ENCODE results near the gene APOBEC2.
A peak's percentile ranks its signal among the peaks of the same experiment; 100 is the strongest.

Gene APOBEC2

GRCh38 chr6:41037107-41037900, 15.7 kb upstream of the APOBEC2 start:
- no peak for DNase-seq (ENCODE audit: low read depth in 2 of 2, low spot score in 1 of 2)

- no peak for DNase-seq (ENCODE audit: low read depth in 2 of 2, low spot score in 1 of 2)
Measured at GRCh38 chr6:41038205-41038604, 14.8 kb upstream of the APOBEC2 start.

- DNase-seq (ENCODE audit: low read depth in 2 of 2, low spot score in 1 of 2) = peak; percentile 7 to 14
Measured at GRCh38 chr6:41039060-41039998, 13.7 kb upstream of the APOBEC2 start, which contains the start of gene UNC5CL. Gene UNC5CL, minus strand, starts transcription at chr6:41039221. Its CDS starts 4,147 bp downstream, at chr6:41035074.

- DNase-seq (ENCODE audit: low read depth in 2 of 2, low spot score in 1 of 2) = no peak
Measured at GRCh38 chr6:41040101-41040939, 12.7 kb upstream of the APOBEC2 start.

- no peak for DNase-seq (ENCODE audit: low read depth in 2 of 2, low spot score in 1 of 2)
Measured at GRCh38 chr6:41040940-41041536, 12.0 kb upstream of the APOBEC2 start.

- DNase-seq (ENCODE audit: low read depth in 2 of 2, low spot score in 1 of 2) = no peak
Measured at GRCh38 chr6:41042226-41043055, 10.6 kb upstream of the APOBEC2 start, which contains the start of gene TSPO2. Gene TSPO2, plus strand, starts transcription at chr6:41042467. Its CDS starts 519 bp downstream, at chr6:41042986.

GRCh38 chr6:41043151-41043550, 9.9 kb upstream of the APOBEC2 start:
- no peak for DNase-seq (ENCODE audit: low read depth in 2 of 2, low spot score in 1 of 2)

- DNase-seq (ENCODE audit: low read depth in 2 of 2, low spot score in 1 of 2) = no peak
Measured at GRCh38 chr6:41045664-41046063, 7.3 kb upstream of the APOBEC2 start.

- DNase-seq (ENCODE audit: low read depth in 2 of 2, low spot score in 1 of 2) = no peak
Measured at GRCh38 chr6:41046084-41046483, 6.9 kb upstream of the APOBEC2 start.

GRCh38 chr6:41047306-41047705, 5.7 kb upstream of the APOBEC2 start:
- no peak for DNase-seq (ENCODE audit: low read depth in 2 of 2, low spot score in 1 of 2)

GRCh38 chr6:41047745-41048732, 5.0 kb upstream of the APOBEC2 start:
- DNase-seq (ENCODE audit: low read depth in 2 of 2, low spot score in 1 of 2) = no peak

GRCh38 chr6:41049521-41049920, 3.5 kb upstream of the APOBEC2 start:
- no peak for DNase-seq (ENCODE audit: low read depth in 2 of 2, low spot score in 1 of 2)

GRCh38 chr6:41049955-41050354, 3.0 kb upstream of the APOBEC2 start:
- no peak for DNase-seq (ENCODE audit: low read depth in 2 of 2, low spot score in 1 of 2)

- no peak for DNase-seq (ENCODE audit: low read depth in 2 of 2, low spot score in 1 of 2)
Measured at GRCh38 chr6:41050536-41050935, 2.5 kb upstream of the APOBEC2 start.

- no peak for DNase-seq (ENCODE audit: low read depth in 2 of 2, low spot score in 1 of 2)
Measured at GRCh38 chr6:41051873-41052272, 1.1 kb upstream of the APOBEC2 start.

- DNase-seq (ENCODE audit: low read depth in 2 of 2, low spot score in 1 of 2) = no peak
Measured at GRCh38 chr6:41054511-41054910, 1.5 kb downstream of the APOBEC2 start.

- DNase-seq (ENCODE audit: low read depth in 2 of 2, low spot score in 1 of 2) = no peak
Measured at GRCh38 chr6:41055149-41055548, 2.1 kb downstream of the APOBEC2 start.

- DNase-seq (ENCODE audit: low read depth in 2 of 2, low spot score in 1 of 2) = no peak
Measured at GRCh38 chr6:41056768-41057490, 3.9 kb downstream of the APOBEC2 start.

Measured in stimulated activated CD8-positive, alpha-beta memory T cell treated with anti-CD3 and anti-CD28 coated beads, Interleukin-4, amount 100 ng/mL, for 4 hours (primary cell).